ENCODE results near the gene PAM16. TPM values are rescaled to one million over a fixed set of nuclear protein-coding genes. Genes with fewer than 3 reads are reported as not detected.
A peak's percentile ranks its signal among the peaks of the same experiment; 100 is the strongest.

Gene PAM16
- total RNA-seq, 5 donors from 2014 or later (not counting 1 experiment from before 2014, with no cell fraction given) = 41.2 to 53.7 (median 47.4) TPM

DNA sequence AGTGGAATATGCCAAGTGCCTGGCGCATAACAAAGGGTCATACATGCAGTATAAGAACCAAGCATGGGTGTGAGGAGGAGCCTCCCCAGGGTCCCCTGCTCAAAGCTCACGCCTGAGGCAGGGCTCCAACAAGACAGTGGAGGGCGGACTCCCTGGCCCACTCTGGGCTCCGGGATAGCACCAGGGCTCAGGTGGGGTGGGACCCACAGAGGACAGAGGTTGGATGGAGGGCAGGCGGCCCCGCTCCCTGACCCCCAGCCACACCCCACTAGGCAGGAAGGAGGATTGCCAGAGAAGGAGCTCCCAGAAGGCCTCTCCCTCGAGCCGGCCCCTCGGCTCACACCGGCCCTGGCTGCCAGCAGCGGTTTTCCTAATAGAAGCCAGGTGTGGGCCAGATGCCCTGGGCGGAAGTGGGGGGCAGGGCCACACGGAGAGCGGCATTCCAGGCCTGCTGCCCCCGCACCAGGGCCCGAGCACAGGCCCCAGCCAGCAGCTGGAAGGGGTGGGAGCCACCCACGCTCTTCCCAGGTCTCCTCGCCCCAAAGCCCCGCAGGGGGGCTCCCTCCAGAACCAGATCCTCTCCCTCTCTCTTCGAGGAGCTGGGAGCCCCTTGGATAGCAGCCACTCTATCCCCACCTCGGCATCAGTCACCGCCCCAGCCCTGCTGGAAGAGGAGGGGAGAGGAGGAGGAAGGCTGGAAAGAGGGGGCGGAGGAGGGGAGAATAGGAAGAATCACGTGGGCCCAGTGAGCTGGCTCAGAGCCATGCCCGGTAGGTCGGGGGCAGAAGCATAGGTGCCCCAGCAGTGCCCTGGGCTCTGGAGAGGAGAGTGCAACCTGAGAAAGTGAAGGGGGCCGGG is 41.5 kb upstream of the PAM16 start:
- WGBS (ENCODE audit: insufficient coverage) = 91% methylated on average over 20 of the region's 27 CpGs
- no peaks in the 10 kb centered on the region for H3K9me3 ChIP-seq
- H3K27me3 Mint-ChIP-seq = no peaks in the 10 kb centered on the region
- CTCF ChIA-PET = no interaction called here
- POLR2A ChIA-PET = no interaction called here
- peaks cover 19% of the 10 kb centered on the region for H3K36me3 Mint-ChIP-seq
- H3K4me1 Mint-ChIP-seq = peaks cover 0 to 4% (median 2%) of the 10 kb centered on the region in 3 donors
- ATAC-seq (replicated peaks in 1 of 4) = peak in 1 of 4 experiments; percentile 16
- no peaks in the 10 kb centered on the region for H3K27me3 ChIP-seq (replicated peaks in 1 of 2; ENCODE audit: control insufficient read depth in 2 of 2, extremely low read depth in 1 of 2, insufficient read depth in 2 of 2, low read length in 1 of 2)
- no peak for DNase-seq
- H3K4me3 ChIP-seq (ENCODE audit: control insufficient read depth in 1 of 2, extremely low read depth in 1 of 2, low read length in 1 of 2) = no peak overlapping the region
- H3K27ac ChIP-seq (ENCODE audit: low read length) = no peak overlapping the region
- H3K27ac Mint-ChIP-seq = no peak overlapping the region
- H3K9me3 Mint-ChIP-seq = no peaks in the 10 kb centered on the region
- peaks cover 0 to 20% of the 10 kb centered on the region in 2 experiments for H3K4me1 ChIP-seq (ENCODE audit: control insufficient read depth in 1 of 2, extremely low read depth in 1 of 2, insufficient read depth in 2 of 2, low read length in 2 of 2)
- H3K36me3 ChIP-seq (ENCODE audit: control insufficient read depth in 2 of 2, extremely low read depth in 1 of 2, insufficient read depth in 1 of 2, low read length in 1 of 2) = peaks cover 8 to 84% of the 10 kb centered on the region in 2 donors
- no peak overlapping the region for H3K4me3 Mint-ChIP-seq

- Histone ChIP-seq H3K4me3 (ENCODE audit: control insufficient read depth in 1 of 2, extremely low read depth in 1 of 2, low read length in 1 of 2) (no peak overlapping the region), H3K27ac (ENCODE audit: low read length) (no peak overlapping the region), H3K27me3 (replicated peaks in 1 of 2; ENCODE audit: control insufficient read depth in 2 of 2, extremely low read depth in 1 of 2, insufficient read depth in 2 of 2, low read length in 1 of 2) (no peaks in the 10 kb centered on the region), H3K9me3 (no peaks in the 10 kb centered on the region), H3K36me3 (ENCODE audit: control insufficient read depth in 2 of 2, extremely low read depth in 1 of 2, insufficient read depth in 1 of 2, low read length in 1 of 2) (peaks cover 8 to 87% of the 10 kb centered on the region in 2 donors), H3K4me1 (ENCODE audit: control insufficient read depth in 1 of 2, extremely low read depth in 1 of 2, insufficient read depth in 2 of 2, low read length in 2 of 2) (peaks cover 0 to 20% of the 10 kb centered on the region in 2 experiments)
- Mint-ChIP-seq H3K4me1 (peaks cover 0 to 4% (median 2%) of the 10 kb centered on the region in 3 donors), H3K27me3 (no peaks in the 10 kb centered on the region), H3K27ac (no peak overlapping the region), H3K36me3 (peaks cover 19% of the 10 kb centered on the region), H3K9me3 (no peaks in the 10 kb centered on the region), H3K4me3 (no peak overlapping the region)
- WGBS (ENCODE audit: insufficient coverage) = 92% methylated on average over 13 of the region's 22 CpGs
- ATAC-seq (replicated peaks in 1 of 4) (peak in 3 of 4 experiments; percentile 13 to 57 (median 42)), DNase-seq (peak in 1 of 35 experiments; percentile 15)
- CTCF ChIA-PET = no interaction called here
- POLR2A ChIA-PET = no interaction called here
Observed at GRCh38 chr16:4391631-4392381, 40.7 kb upstream of the PAM16 start.

DNA sequence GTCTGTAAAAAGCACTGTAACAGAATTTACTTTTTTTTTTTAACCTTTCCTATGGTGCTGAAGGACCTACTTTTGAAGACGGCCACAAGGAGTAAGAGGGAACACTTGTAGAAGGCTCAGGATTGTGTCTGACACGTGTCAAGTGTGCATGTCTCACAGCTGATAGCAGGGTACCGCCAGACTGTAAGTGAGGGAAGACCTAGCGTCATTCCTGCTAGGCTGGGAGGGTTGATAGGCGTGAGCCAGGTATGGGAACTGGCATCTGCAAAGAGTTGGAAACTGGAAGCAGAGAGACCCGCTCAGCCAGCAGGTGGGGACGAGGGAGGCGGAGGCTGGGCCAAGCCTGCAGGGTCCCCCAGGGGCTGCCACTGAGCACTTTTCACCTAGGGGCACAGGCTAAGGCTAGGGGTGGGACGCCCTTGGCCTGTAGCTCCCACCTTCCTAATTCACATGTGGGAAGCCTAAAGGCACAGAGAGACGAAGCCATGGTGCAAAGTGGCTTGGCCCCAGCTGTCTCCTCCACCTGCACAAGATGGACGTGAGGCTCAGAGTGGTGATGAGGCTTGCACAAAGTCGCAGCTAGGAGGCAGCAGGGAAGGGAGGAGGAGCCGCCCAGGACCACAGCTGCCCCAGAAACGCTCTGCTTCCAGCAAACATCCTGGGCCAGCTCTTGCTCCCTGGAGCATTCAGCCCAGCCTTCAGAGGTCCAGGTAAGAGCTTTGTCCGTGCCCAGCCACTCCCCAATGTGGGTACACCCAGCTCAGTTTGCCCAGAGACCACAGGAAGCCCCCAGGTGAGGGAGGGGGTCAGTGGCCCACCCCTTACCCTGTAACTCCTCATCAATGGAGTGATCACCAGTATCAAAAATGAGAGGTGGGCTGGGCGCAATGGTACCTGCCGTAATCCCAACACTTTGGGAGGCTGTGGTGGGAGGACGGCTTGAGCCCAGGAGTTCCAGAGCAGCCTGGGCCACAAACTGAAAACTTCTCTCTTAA is 39.4 kb upstream of the PAM16 start:
- Histone ChIP-seq H3K9me3 (no peaks in the 10 kb centered on the region), H3K4me3 (ENCODE audit: control insufficient read depth in 1 of 2, extremely low read depth in 1 of 2, low read length in 1 of 2) (no peak overlapping the region), H3K36me3 (ENCODE audit: control insufficient read depth in 2 of 2, extremely low read depth in 1 of 2, insufficient read depth in 1 of 2, low read length in 1 of 2) (peaks cover 8 to 92% of the 10 kb centered on the region in 2 donors), H3K27ac (ENCODE audit: low read length) (no peak overlapping the region), H3K27me3 (replicated peaks in 1 of 2; ENCODE audit: control insufficient read depth in 2 of 2, extremely low read depth in 1 of 2, insufficient read depth in 2 of 2, low read length in 1 of 2) (no peaks in the 10 kb centered on the region), H3K4me1 (ENCODE audit: control insufficient read depth in 1 of 2, extremely low read depth in 1 of 2, insufficient read depth in 2 of 2, low read length in 2 of 2) (peaks cover 0 to 22% of the 10 kb centered on the region in 2 experiments)
- WGBS (ENCODE audit: insufficient coverage) = 85% methylated on average over 11 of the region's 18 CpGs
- no peaks in the 10 kb centered on the region for H3K27me3 Mint-ChIP-seq
- ChIA-PET POLR2A (interaction anchor here in 1 of 2 donors (0.6 to 1.9 kb wide), 4 partner anchors 8 to 16 kb away, joined by 3 to 5 read pairs (median 4); no protein-coding TSS in a partner anchor), CTCF (no interaction called here)
- ATAC-seq (replicated peaks in 1 of 4) (no peak), DNase-seq (no peak)
- H3K27ac Mint-ChIP-seq = peak overlapping the region in 1 of 2 donors; percentile 44
- peaks cover 14% of the 10 kb centered on the region for H3K36me3 Mint-ChIP-seq
- no peaks in the 10 kb centered on the region for H3K9me3 Mint-ChIP-seq
- H3K4me1 Mint-ChIP-seq = peaks cover 0 to 1% (median under 1%) of the 10 kb centered on the region in 3 donors
- H3K4me3 Mint-ChIP-seq = no peak overlapping the region

DNA sequence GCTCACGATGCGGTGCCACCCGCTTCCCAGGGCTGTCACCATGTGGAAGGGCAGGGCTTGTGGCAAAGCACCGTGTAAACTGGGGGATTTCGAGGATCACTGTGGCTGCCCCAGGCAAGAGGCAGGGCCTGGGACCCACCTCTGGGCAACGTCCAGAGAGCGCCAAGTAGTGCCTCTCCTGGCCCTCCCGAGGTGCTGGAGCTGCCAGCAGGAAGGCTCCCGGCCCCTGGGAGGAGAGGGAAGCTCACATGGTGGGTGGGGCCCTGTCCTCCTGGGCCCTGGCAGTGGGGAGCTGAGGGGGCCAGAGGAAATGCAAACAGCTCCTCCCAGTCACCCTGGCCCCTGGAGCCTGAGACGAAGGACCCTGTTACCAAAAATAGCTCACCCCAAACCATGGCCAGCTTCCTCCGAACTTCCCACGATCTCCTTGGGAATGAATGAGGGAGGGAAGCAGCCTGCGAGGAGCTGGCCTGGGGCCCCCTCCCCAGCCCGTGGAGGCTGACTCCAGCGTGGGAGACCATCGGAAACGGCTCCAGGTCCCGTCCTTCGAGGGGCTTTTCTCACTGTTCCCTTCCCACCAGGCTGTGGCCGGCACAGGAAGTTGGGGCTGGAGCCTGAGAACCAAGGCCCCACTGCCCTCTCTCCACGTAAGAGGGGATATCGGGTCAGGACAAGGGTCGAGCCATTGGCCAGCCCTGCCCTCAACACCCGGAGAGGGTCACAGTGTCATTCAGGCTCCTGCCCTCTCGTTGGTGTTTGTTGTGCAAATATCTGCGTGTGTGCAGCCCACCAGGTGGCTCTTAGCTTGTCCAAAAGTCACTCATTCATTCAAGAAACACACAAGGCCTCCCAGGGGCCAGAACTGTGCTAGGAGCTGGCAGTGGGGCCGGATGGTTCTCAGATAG is 38.2 kb upstream of the PAM16 start:
- no peak for DNase-seq
- H3K9me3 ChIP-seq = no peaks in the 10 kb centered on the region
- Mint-ChIP-seq H3K27me3 (no peaks in the 10 kb centered on the region), H3K4me3 (no peak overlapping the region), H3K9me3 (no peaks in the 10 kb centered on the region), H3K36me3 (peaks cover 10% of the 10 kb centered on the region), H3K27ac (peak overlapping the region in 1 of 2 donors; percentile 23), H3K4me1 (no peaks in the 10 kb centered on the region)
- peaks cover 2 to 91% of the 10 kb centered on the region in 2 donors for H3K36me3 ChIP-seq (ENCODE audit: control insufficient read depth in 2 of 2, extremely low read depth in 1 of 2, insufficient read depth in 1 of 2, low read length in 1 of 2)
- H3K27me3 ChIP-seq (replicated peaks in 1 of 2; ENCODE audit: control insufficient read depth in 2 of 2, extremely low read depth in 1 of 2, insufficient read depth in 2 of 2, low read length in 1 of 2) = no peaks in the 10 kb centered on the region
- WGBS (ENCODE audit: insufficient coverage) = 94% methylated on average over 17 of the region's 27 CpGs
- ChIA-PET POLR2A (interaction anchor here (0.5 to 1.9 kb wide), 4 partner anchors 10 to 21 kb away, joined by 3 to 8 read pairs (median 5); no protein-coding TSS in a partner anchor), CTCF (interaction anchor here in 1 of 2 donors (1.4 kb wide), 1 partner anchor 11 kb away, joined by 3 read pairs; no protein-coding TSS in a partner anchor)
- H3K4me1 ChIP-seq (ENCODE audit: control insufficient read depth in 1 of 2, extremely low read depth in 1 of 2, insufficient read depth in 2 of 2, low read length in 2 of 2) = peaks cover 0 to 22% of the 10 kb centered on the region in 2 experiments
- no peak overlapping the region for H3K4me3 ChIP-seq (ENCODE audit: control insufficient read depth in 1 of 2, extremely low read depth in 1 of 2, low read length in 1 of 2)
- ATAC-seq (replicated peaks in 1 of 4) = no peak
- H3K27ac ChIP-seq (ENCODE audit: low read length) = no peak overlapping the region

- H3K4me3 Mint-ChIP-seq = no peak overlapping the region
- POLR2A ChIA-PET = interaction anchor here (0.5 to 0.9 kb wide), 2 partner anchors 11 to 20 kb away, joined by 6 to 8 read pairs; no protein-coding TSS in a partner anchor
Observed at GRCh38 chr16:4388271-4389021, 37.3 kb upstream of the PAM16 start.

More at GRCh38 chr16:4388271-4389021, 37.3 kb upstream of the PAM16 start:
- H3K4me1 Mint-ChIP-seq = no peaks in the 10 kb centered on the region
- CTCF ChIA-PET = interaction anchor here in 1 of 2 donors (1.4 kb wide), 1 partner anchor 10 kb away, joined by 3 read pairs; no protein-coding TSS in a partner anchor
- no peaks in the 10 kb centered on the region for H3K27me3 ChIP-seq (replicated peaks in 1 of 2; ENCODE audit: control insufficient read depth in 2 of 2, extremely low read depth in 1 of 2, insufficient read depth in 2 of 2, low read length in 1 of 2)
- H3K27ac ChIP-seq (ENCODE audit: low read length) = no peak overlapping the region
- no peaks in the 10 kb centered on the region for H3K9me3 ChIP-seq
- H3K36me3 ChIP-seq (ENCODE audit: control insufficient read depth in 2 of 2, extremely low read depth in 1 of 2, insufficient read depth in 1 of 2, low read length in 1 of 2) = peaks cover 9 to 94% of the 10 kb centered on the region in 2 donors
- H3K9me3 Mint-ChIP-seq = no peaks in the 10 kb centered on the region
- DNase-seq = no peak
- peaks cover 10% of the 10 kb centered on the region for H3K36me3 Mint-ChIP-seq
- H3K4me3 ChIP-seq (ENCODE audit: control insufficient read depth in 1 of 2, extremely low read depth in 1 of 2, low read length in 1 of 2) = no peak overlapping the region
- 94% methylated on average over 17 of the region's 19 CpGs for WGBS (ENCODE audit: insufficient coverage)
- no peak for ATAC-seq (replicated peaks in 1 of 4)
- H3K27me3 Mint-ChIP-seq = no peaks in the 10 kb centered on the region
- H3K4me1 ChIP-seq (ENCODE audit: control insufficient read depth in 1 of 2, extremely low read depth in 1 of 2, insufficient read depth in 2 of 2, low read length in 2 of 2) = peaks cover 0 to 22% of the 10 kb centered on the region in 2 experiments
- no peak overlapping the region for H3K27ac Mint-ChIP-seq

Data from T-cell (primary cell).